A549 (cell line): Measurements from ENCODE around the gene MAP6.

Experiments used
- HDAC2 ChIP-seq: fragments of 200-600 bp; sonication (generic); IDR thresholded peaks from 2 replicates; pipeline ENCODE4 v1.6.1; 2016
- NR3C1 ChIP-seq: fragments of >200 bp; sonication (Bioruptor Twin); formaldehyde crosslinking; IDR thresholded peaks from 3 replicates; pipeline ENCODE4 v1.6.1; 2017
- TF ChIP-seq, protein P1 (sequence below): fragments of >200 bp; sonication (Bioruptor Twin); formaldehyde crosslinking; IDR thresholded peaks from 3 replicates; pipeline ENCODE4 v1.5.1; 2016

DNA sequence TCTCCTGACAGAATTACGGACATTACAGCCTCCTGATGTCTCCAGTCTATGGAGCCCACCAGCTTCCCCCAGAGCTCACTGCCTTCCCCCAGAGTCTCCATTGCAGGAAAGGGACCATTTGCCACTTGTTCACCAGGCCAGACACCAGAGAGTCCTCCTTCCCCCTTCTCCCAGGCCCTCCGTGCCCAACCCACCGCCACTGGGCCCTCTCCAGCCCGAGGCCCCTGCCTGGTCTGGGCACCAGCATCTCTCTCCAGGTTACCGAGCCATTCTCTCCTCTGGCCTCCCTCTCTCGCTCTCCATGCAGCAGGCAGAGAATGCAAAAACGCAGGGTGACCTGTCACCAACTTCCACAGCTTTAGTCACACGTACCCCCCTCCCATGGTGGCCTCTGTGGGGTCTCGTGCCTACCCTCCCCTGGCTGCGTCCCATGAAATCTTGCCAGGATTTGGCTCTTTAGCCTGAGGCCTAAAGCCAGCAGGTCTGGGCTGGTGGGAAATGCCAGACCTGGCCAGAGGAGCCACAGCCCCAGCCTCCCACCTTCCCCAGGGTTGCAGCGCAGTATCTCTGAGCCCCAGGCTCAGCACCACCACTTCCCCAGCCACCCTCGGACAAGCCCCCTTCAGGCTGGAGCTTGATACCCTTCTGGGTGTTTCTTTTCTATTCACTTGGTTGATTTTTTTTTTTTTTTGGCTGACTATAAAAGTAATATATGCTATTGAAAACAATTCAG, 113.6 kb downstream of the MAP6 start:
- TF ChIP-seq, protein P1, sequence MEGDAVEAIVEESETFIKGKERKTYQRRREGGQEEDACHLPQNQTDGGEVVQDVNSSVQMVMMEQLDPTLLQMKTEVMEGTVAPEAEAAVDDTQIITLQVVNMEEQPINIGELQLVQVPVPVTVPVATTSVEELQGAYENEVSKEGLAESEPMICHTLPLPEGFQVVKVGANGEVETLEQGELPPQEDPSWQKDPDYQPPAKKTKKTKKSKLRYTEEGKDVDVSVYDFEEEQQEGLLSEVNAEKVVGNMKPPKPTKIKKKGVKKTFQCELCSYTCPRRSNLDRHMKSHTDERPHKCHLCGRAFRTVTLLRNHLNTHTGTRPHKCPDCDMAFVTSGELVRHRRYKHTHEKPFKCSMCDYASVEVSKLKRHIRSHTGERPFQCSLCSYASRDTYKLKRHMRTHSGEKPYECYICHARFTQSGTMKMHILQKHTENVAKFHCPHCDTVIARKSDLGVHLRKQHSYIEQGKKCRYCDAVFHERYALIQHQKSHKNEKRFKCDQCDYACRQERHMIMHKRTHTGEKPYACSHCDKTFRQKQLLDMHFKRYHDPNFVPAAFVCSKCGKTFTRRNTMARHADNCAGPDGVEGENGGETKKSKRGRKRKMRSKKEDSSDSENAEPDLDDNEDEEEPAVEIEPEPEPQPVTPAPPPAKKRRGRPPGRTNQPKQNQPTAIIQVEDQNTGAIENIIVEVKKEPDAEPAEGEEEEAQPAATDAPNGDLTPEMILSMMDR, result no peak
- no peak for TF ChIP-seq HDAC2
- TF ChIP-seq NR3C1, result no peak
